OCI-LY7 (cell line): Measurements from ENCODE around the gene STAG2. TPM values are rescaled to one million over a fixed set of nuclear protein-coding genes. Genes with fewer than 3 reads are reported as not detected.

Experiments used
- BruUV-seq: library from RNA; stranded (reverse); fragments of 400-500 nt; replicated peaks from 2 replicates; lab custom pipeline; 2021; lab: Mats Ljungman, UMichigan
- CTCF ChIA-PET: fragments of 300-600 bp; sonication (Branson Sonifier 250); formaldehyde crosslinking; loops from one replicate; lab custom pipeline; 2022; ENCODE audit warnings: antibody characterized with exemption; ENCODE audit not compliant: unreplicated experiment; lab: Charles Lee
- POLR2A ChIA-PET: fragments of 300-600 bp; sonication (Branson Sonifier 250); formaldehyde crosslinking; loops from one replicate; lab custom pipeline; 2022; ENCODE audit warnings: antibody characterized with exemption; lab: Charles Lee
- DNase-seq: peaks from one replicate; pipeline ENCODE4 v3.0.0-alpha.2; 2015; ENCODE audit warnings: low spot score
- H2AFZ ChIP-seq: fragments of 200-600 bp; sonication (generic), shearing (Covaris generic); 2 replicates; pipeline ENCODE4 v1.6.1; 2014; ENCODE audit warnings: mild to moderate bottlenecking, antibody characterized with exemption, low read length, moderate library complexity
- H3K27ac ChIP-seq: fragments of 200-600 bp; sonication (generic); 2 replicates; pipeline ENCODE4 v1.5.1; 2014; ENCODE audit warnings: mixed run types, low read depth, mild to moderate bottlenecking, moderate library complexity, low read length, inconsistent platforms; ENCODE audit not compliant: poor library complexity, severe bottlenecking
- H3K36me3 ChIP-seq: fragments of 200-600 bp; sonication (generic); 2 replicates; pipeline ENCODE4 v1.6.1; 2014; ENCODE audit warnings: mild to moderate bottlenecking, antibody characterized with exemption, low read length, moderate library complexity, mixed read lengths; ENCODE audit not compliant: insufficient read depth
- H3K4me1 ChIP-seq: fragments of 200-600 bp; sonication (generic); 2 replicates; pipeline ENCODE4 v1.5.1; 2014; ENCODE audit warnings: mild to moderate bottlenecking, low read length; ENCODE audit not compliant: insufficient read depth, poor library complexity, severe bottlenecking
- H3K4me2 ChIP-seq: fragments of 200-600 bp; sonication (generic); 2 replicates; pipeline ENCODE4 v1.6.1; 2014; ENCODE audit warnings: mild to moderate bottlenecking, low read length
- H3K4me3 ChIP-seq: fragments of 200-600 bp; sonication (generic); 2 replicates; pipeline ENCODE4 v1.5.1; 2014; ENCODE audit warnings: mild to moderate bottlenecking, low read depth, low read length; ENCODE audit not compliant: poor library complexity, severe bottlenecking
- H3K79me2 ChIP-seq: fragments of 200-600 bp; sonication (generic); 2 replicates; pipeline ENCODE4 v1.6.1; 2016; ENCODE audit warnings: low read depth, mild to moderate bottlenecking, low read length, moderate library complexity, mixed read lengths; ENCODE audit not compliant: insufficient read depth
- H3K9me2 ChIP-seq: fragments of 200-600 bp; sonication (generic); 2 replicates; pipeline ENCODE4 v1.6.1; 2016; ENCODE audit warnings: mild to moderate bottlenecking, low read length, mixed read lengths; ENCODE audit not compliant: insufficient read depth
- H3K9me3 ChIP-seq: fragments of 200-600 bp; sonication (generic); 2 replicates; pipeline ENCODE4 v1.6.1; 2014; ENCODE audit warnings: mild to moderate bottlenecking, mixed run types, low read length, mixed read lengths
- H4K20me1 ChIP-seq: fragments of 200-600 bp; sonication (generic); 2 replicates; pipeline ENCODE4 v1.6.1; 2014; ENCODE audit warnings: mild to moderate bottlenecking, antibody characterized with exemption, low read length, moderate library complexity, mixed read lengths; ENCODE audit not compliant: insufficient read depth
- CTCF ChIP-seq: fragments of 200-600 bp; sonication (generic); conservative IDR thresholded peaks from 2 replicates; pipeline ENCODE4 v1.5.1; 2014; ENCODE audit warnings: mild to moderate bottlenecking, antibody characterized with exemption, low read length, moderate library complexity, mixed read lengths
- EZH2phosphoT487 ChIP-seq: fragments of 200-600 bp; sonication (generic); IDR thresholded peaks from 2 replicates; pipeline ENCODE4 v1.6.1; 2018; ENCODE audit warnings: low read depth, borderline replicate concordance, mild to moderate bottlenecking, mixed run types, antibody characterized with exemption, low read length, moderate library complexity, mixed read lengths
- intact Hi-C: fragments of 100-400 bp; cut with micrococcal nuclease; formaldehyde crosslinking; loops from one replicate; pipeline ENCODE4 v1.10.0; 2022; ENCODE audit not compliant: unreplicated experiment
- total RNA-seq, 2 experiments: library from RNA; depleted of rRNA in 1 of 2; stranded (reverse); fragments of >200 nt in 1 of 2; shearing (Covaris generic) in 1 of 2; gene quantifications; 2 replicates each; pipeline ENCODE4 v1.2.3, GENCODE V29; 2014 to 2022

STAG2 gene
- total RNA-seq, 2 experiments from 2014 or later, result 56.7 to 68.9 TPM

- peaks cover 9% of the 10 kb centered on the region; the same call in 1 of the 2 replicates for H3K36me3 ChIP-seq
- no peak for TF ChIP-seq CTCF
- no peak for TF ChIP-seq EZH2phosphoT487
- ChIA-PET POLR2A (no interaction called here), CTCF (no interaction called here)
- no TSS peak for BruUV-seq
- H3K9me3 ChIP-seq, result no peaks in the 10 kb centered on the region
- no peak overlapping the region for H3K27ac ChIP-seq
- H3K4me1 ChIP-seq, result peaks cover 8% of the 10 kb centered on the region
- no peak overlapping the region for H3K4me3 ChIP-seq
- no peaks in the 10 kb centered on the region for H3K9me2 ChIP-seq
- intact Hi-C loops, result no loop called here
- H2AFZ ChIP-seq, result no peak overlapping the region
- H3K79me2 ChIP-seq, result peaks cover 97% of the 10 kb centered on the region
- no peak for DNase-seq
- no peak overlapping the region for H3K4me2 ChIP-seq
- peaks cover 19% of the 10 kb centered on the region for H4K20me1 ChIP-seq
These were observed 7.0 kb downstream of the STAG2 start for GRCh38 chrX:123968383-123969050.

- ChIA-PET CTCF (no interaction called here), POLR2A (interaction anchor here (1.3 kb wide), 1 partner anchor 92 kb away, joined by 4 read pairs; no protein-coding TSS in a partner anchor)
- peaks cover 22% of the 10 kb centered on the region for H3K4me1 ChIP-seq
- H2AFZ ChIP-seq, result no peak overlapping the region
- no peak overlapping the region for H3K27ac ChIP-seq
- no peak overlapping the region for H3K4me3 ChIP-seq
- H3K9me3 ChIP-seq, result no peaks in the 10 kb centered on the region
- intact Hi-C loops, result no loop called here
- H3K9me2 ChIP-seq, result no peaks in the 10 kb centered on the region
- BruUV-seq, result no TSS peak
- peaks cover 3% of the 10 kb centered on the region; the same call in 1 of the 2 replicates for H3K36me3 ChIP-seq
- no peak overlapping the region for H3K4me2 ChIP-seq
- TF ChIP-seq CTCF (no peak), EZH2phosphoT487 (no peak)
- H4K20me1 ChIP-seq, result no peaks in the 10 kb centered on the region; the same call in 1 of the 2 replicates
- H3K79me2 ChIP-seq, result peaks cover 94% of the 10 kb centered on the region
- no peak for DNase-seq
These were observed 10.5 kb downstream of the STAG2 start for GRCh38 chrX:123971982-123972381.

- H2AFZ ChIP-seq, result no peak overlapping the region
- peaks cover 3% of the 10 kb centered on the region; the same call in 1 of the 2 replicates for H3K36me3 ChIP-seq
- no TSS peak for BruUV-seq
- H4K20me1 ChIP-seq, result no peaks in the 10 kb centered on the region; the same call in 1 of the 2 replicates
- POLR2A ChIA-PET, result interaction anchor here (0.6 kb wide), 1 partner anchor 11 kb away, joined by 4 read pairs; no protein-coding TSS in a partner anchor
- no peak overlapping the region for H3K4me2 ChIP-seq
- no peak overlapping the region for H3K27ac ChIP-seq
- intact Hi-C loops, result no loop called here
- CTCF ChIA-PET, result no interaction called here
- H3K9me2 ChIP-seq, result no peaks in the 10 kb centered on the region
- H3K4me1 ChIP-seq, result peaks cover 31% of the 10 kb centered on the region
- H3K9me3 ChIP-seq, result no peaks in the 10 kb centered on the region
- DNase-seq, result no peak
- peaks cover 94% of the 10 kb centered on the region for H3K79me2 ChIP-seq
- TF ChIP-seq CTCF (no peak), EZH2phosphoT487 (no peak)
- H3K4me3 ChIP-seq, result no peak overlapping the region
These were observed 12.4 kb downstream of the STAG2 start for GRCh38 chrX:123973921-123974320.
